CD4-positive, alpha-beta T cell treated with Interleukin-15 for 4 hours (primary cell): Measurements from ENCODE around the gene SEL1L2.

Source experiments
- DNase-seq: peaks from one replicate; pipeline ENCODE4 v3.0.0-alpha.2; 2020; ENCODE audit warnings: low spot score

The SEL1L2 gene

DNA sequence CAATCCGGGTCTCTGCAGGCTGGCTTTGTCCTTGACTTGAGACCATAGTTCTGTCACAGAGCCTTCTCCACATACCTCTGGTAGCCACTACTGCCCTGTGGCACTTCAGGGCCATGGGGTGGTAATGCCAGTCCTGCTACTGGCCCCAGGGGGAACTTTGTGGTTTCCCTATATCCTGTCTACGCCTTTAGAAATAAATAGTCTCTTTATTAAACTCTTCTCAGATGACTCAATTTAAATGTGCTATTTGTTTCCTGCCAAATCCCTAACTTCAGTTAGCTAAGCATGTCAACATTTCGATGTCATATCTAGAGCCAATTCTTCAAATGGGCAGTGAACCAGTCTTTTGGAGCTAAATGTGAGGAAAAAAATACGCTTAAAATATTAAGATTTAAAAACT, 60.1 kb downstream of the SEL1L2 start:
- no peak for DNase-seq

- DNase-seq: no peak
Observed at GRCh38 chr20:13929836-13930235, 60.6 kb downstream of the SEL1L2 start.

DNA sequence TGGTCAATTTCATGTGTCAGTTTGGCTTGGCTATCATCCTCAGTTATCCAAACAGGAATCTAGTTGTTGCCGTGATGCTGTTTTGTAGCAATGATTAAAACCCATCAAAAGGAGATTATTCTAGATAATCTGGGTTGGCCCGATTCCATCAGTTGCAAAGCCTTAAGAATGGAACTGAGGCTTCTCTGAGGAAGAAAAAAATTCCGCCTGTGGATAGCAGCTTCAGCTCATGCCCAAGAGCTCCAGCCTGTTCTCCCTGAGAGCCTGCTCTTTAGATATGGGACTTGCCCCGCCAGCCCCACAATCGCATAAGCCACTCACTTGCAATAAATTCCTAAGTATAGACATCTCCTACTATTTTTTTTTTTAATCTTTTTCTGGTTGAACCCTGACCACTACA, 61.5 kb downstream of the SEL1L2 start:
- no peak for DNase-seq

DNA sequence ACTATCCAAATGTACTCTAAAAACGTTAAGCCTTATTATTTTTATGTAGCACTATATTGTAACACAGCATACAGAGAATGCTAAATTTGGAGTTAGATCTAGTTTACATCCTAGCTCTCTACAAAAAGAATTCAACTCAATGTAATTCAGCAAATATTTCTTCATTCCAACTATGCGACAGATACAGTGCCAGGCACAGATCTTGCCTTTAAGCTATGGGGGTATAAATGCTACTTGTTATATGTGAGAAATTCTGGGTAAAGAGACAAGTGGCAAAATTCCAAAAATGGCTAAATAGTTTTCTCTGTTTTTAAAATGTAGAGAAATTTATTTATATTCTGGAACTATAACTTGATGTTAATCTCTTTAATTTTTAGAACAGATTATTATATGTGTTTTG, 63.2 kb downstream of the SEL1L2 start:
- DNase-seq: no peak

DNA sequence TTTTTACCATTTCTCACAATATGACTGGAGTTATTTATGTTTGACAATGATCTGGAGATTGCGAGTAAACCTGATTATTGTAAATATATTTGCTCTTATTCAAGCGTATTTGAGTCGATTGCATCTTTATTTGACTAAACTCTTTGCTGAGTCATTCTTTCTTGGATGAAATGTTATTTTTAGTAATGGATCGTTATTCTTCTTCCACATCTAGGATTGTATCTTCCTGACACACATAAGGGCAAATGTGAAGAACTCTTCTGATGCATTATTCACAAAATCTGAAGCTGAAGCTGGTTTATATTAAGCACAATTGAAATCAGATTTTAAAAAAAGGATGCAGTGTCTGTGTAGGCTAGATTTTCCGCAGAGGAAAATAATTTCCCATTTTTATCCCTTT, 68.2 kb downstream of the SEL1L2 start:
- no peak for DNase-seq

DNA sequence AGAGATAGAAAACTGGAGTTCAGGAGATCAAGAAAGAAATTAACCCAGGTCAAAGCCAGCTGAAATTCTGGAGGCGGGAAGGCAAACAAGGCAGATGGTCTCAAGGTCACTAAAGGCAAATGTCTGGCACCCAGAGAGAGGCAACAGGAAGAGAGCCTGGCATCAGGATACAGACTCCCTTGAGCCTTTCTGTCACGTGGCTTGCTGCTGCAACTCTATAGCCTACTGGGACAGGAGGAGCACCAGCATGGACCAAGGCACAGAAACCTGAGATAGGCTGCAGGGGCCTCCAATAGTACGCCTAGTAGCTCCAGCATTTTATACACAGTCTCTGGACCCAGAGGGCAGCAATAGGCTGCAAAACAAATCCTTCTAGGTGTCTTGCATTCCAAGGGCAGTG, 75.1 kb downstream of the SEL1L2 start:
- DNase-seq: no peak

DNA sequence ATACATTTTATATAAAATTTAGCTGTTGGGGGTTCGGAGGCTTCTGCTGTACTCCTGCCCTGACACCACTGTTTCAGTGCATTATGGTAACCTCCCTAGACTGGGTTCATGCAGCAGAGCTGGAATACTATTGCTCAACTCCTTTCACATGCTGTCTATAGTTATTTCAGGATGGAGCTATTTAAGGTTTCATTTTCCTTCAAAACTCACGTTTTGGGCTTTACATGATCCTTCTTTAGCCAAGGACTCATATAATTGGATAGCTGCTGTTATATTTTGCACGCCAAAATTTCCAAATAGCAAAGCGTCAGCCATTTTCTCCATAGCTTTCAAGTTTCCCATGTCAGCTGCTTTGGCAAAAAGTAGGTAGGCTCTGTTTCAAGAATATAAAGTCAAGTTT, 76.8 kb downstream of the SEL1L2 start:
- DNase-seq: no peak

DNA sequence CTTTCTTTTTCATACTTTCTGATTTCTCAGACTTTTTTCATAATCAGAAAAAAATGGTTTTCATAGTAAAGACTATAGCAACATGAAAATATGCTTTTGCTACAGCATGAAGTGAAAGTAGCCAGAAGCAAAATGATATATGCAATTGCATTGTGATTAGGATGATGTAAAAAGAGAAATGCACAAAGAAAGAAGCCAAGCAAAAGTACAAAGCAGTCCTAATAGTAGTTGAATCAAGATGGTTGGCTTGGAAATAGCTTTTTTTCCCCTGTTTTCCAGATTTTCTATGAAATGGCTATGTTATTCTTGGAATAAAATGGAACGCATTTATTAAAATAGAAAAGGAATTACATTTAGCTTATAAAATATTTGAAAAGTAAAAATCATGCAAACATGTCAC, 77.3 kb downstream of the SEL1L2 start:
- DNase-seq: no peak

DNA sequence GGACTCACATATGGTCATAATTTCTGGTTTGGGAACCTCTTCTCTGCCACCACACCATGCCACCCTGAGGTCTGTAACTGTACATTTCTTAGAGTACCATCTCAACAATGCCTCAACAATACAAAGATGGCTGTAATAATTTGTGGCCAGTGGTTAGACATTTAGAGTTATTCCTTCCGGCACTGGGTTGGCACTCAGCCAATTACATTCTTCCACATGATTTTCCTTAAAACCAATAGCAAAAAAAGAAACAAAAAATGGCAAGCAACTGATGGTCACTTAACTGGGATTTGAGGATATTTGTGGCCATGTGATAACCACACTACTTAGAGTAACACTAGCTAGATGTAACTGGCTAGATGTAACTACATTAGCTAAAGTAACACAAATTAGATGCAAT, 79.9 kb downstream of the SEL1L2 start:
- no peak for DNase-seq

- DNase-seq: no peak
Observed at GRCh38 chr20:13909067-13909466, 81.3 kb downstream of the SEL1L2 start.

- DNase-seq: no peak
Observed at GRCh38 chr20:13904766-13905165, 85.6 kb downstream of the SEL1L2 start.

- DNase-seq: no peak
Observed at GRCh38 chr20:13900496-13900895, 89.9 kb downstream of the SEL1L2 start.

DNA sequence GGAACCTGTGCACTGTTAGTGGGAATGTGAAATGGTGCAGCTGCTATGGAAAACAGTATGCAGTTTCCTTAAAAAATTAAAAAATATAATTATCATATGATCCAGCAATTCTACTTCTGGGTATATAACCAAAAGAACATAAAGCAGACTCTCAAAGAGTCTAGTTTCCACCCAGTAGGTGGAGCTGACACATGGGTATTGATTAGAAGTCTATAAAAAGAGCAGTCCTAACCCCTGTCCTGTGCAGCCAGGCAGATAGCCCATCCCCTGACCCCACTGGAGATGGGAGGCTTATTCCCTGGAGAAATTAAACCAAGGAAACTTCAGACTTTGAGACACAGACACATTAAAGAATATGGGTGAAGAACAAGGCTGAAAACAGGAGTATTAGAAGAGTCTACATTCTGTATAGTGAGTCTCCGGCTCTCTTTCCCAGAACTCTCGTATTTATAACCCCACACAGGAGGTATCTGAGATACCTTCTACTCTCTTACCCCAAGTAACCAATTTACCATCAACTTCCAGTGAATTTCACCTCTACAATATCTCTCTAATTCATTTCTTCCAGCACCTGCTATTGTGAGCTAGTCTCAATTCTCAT, 92.3 kb downstream of the SEL1L2 start:
- no peak for DNase-seq

DNA sequence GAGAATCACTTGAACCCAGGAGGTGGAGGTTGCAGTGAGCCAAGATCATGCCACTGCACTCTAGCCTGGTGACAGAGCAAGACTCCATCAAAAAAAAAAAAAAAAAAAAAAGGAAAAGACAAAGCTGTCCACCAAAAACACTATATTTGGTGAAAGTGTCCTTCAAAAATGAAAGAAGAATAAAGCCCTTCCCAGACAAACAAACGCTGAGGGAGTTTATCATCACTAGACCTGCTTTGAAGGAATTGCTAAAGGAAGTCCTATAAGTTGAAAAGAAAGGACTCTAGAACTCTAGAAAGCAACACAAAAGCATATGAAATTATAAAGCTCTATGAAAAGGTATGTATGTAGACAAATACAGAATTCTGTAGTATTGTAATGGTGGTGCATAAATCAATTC, 98.8 kb downstream of the SEL1L2 start:
- no peak for DNase-seq

- no peak for DNase-seq
Observed at GRCh38 chr20:13884803-13885202, 105.6 kb downstream of the SEL1L2 start.

DNA sequence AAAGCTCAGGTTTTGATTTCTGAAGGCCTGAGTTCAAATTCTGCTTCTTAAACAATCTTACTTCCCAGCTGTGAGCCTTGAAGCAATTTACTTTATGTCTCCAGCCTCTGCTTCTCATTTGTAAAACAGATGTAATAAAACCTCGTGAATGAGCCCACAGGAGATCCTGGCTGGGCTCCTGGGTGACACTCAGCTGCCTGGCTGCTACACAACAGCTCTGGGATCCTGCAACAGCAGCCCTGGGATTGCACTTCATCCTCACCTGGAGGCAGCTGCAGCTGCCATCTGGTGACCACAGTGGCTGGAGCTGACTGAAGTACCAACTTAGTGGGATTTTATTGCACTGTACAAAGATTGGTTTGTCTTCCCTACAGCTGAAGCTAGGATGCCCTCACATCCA, 107.0 kb downstream of the SEL1L2 start:
- DNase-seq: no peak

GRCh38 chr20:13878566-13878965, 111.8 kb downstream of the SEL1L2 start:
- no peak for DNase-seq

DNA sequence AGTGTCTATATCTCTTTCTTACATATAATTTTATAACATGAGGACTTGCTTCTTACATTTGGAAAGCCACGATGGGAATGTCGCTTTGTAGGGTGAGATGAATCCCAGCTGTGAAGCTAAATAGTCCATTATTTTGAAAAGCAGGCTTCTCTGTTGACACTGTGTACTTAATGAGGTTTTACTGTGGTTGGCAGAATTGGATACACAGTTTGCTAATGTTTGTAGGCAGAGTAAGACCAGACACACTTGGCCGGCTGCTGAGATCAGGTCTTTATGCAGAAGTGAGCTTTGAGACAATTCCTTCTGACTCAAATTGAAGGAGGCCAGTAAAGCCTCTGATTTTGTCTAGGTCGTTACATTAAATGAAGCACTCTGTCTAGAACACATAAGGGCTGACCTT, 112.6 kb downstream of the SEL1L2 start:
- no peak for DNase-seq

- DNase-seq: no peak
Observed at GRCh38 chr20:13875265-13875811, 115.1 kb downstream of the SEL1L2 start.

- no peak for DNase-seq
Observed at GRCh38 chr20:13874394-13875157, 115.8 kb downstream of the SEL1L2 start.

- DNase-seq: no peak
Observed at GRCh38 chr20:13873831-13874230, 116.6 kb downstream of the SEL1L2 start.

DNA sequence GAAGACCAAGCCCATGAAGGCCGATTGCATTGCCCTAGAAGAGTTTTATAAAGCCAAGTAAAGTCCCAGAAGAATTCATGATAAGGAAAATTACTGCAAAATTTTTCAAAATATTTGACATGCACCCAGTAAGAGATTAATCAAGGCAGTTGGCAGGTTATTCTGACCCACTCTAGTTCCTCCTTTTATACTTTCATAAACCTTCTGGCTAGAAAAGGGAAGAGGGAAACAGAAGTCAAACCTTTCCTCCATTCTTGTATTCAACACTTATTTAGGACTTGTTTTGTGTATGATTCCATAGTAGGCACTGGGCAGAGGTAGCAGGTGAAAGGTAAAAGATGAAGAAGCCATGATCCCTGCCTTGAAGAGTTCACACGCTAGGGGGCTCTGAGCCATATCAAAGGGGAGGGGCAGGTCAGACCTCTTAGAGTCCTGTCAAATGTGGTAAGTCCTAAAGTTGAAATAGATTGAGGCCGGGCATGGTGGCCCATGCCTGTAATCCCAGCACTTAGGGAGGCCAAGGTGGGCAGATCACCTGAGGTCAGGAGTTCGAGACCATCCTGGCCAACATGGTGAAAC, 120.2 kb downstream of the SEL1L2 start:
- no peak for DNase-seq

- DNase-seq: no peak
Observed at GRCh38 chr20:13868331-13868730, 122.1 kb downstream of the SEL1L2 start.
